ENCODE measurements around the gene PIP4P1. TPM values are rescaled to one million over a fixed set of nuclear protein-coding genes. Genes with fewer than 3 reads are reported as not detected.

The PIP4P1 gene
- total and polyA plus RNA-seq, 9 of the 15 experiments (the other 6 are each of a cell fraction or from before 2014, with no cell fraction given) = 5.3 to 20.9 (median 10.7) TPM

- TF ChIP-seq ETV5 (CRISPR knock-in tag; IDR thresholded peaks at IDR 0.05; ENCODE audit: low read depth) = 0 out of 2 replicates have a peak, but pooled peaks have one; percentile 4
- TF ChIP-seq VEZF1 (CRISPR knock-in tag; IDR thresholded peaks at IDR 0.05) = peak; percentile 48; the same call in 1 of the 2 replicates
- no peak for TF ChIP-seq THRB (CRISPR knock-in tag; conservative IDR thresholded peaks at IDR 0.05)
- TF ChIP-seq ZNF253 (CRISPR knock-in tag; conservative IDR thresholded peaks at IDR 0.05) = no peak
- TF ChIP-seq ZNF592 (IDR thresholded peaks at IDR 0.05) = no peak
- TF ChIP-seq MAFF (IDR thresholded peaks at IDR 0.05; ENCODE audit: low read length) = no peak
- TF ChIP-seq ZNF586 (CRISPR knock-in tag; conservative IDR thresholded peaks at IDR 0.05) = no peak
- 0 out of 2 replicates have a peak, but pooled peaks have one; percentile 15 for TF ChIP-seq XRCC5 (IDR thresholded peaks at IDR 0.05; ENCODE audit: low read depth, low read length)
- no peak for TF ChIP-seq ETS2 (tag; IDR thresholded peaks at IDR 0.05; ENCODE audit: borderline replicate concordance, poor library complexity, severe bottlenecking)
- TF ChIP-seq DNMT1 (IDR thresholded peaks at IDR 0.05) = no peak
- no peak for TF ChIP-seq SMARCB1 (IDR thresholded peaks at IDR 0.05; ENCODE audit: insufficient read length, low read depth)
- TF ChIP-seq FOSL1 (tag; conservative IDR thresholded peaks at IDR 0.05) = no peak; the same call in none of the 2 replicates
- TF ChIP-seq TAF15 (IDR thresholded peaks at IDR 0.05; ENCODE audit: low read depth, low read length) = no peak
- peak in 2 of 3 experiments; percentile 37 to 65 for TF ChIP-seq YY1 (IDR thresholded peaks at IDR 0.05; ENCODE audit: borderline replicate concordance in 1 of 3, control insufficient read depth in 1 of 3, extremely low read depth in 1 of 3, insufficient read depth in 3 of 3, insufficient read length in 1 of 3, insufficient replicate concordance in 2 of 3, low read depth in 1 of 3, low read length in 2 of 3)
- TF ChIP-seq ZC3H8 (IDR thresholded peaks at IDR 0.05) = no peak
- TF ChIP-seq NFE2 (IDR thresholded peaks at IDR 0.05; ENCODE audit: low read depth) = peak; percentile 92
- TF ChIP-seq, protein P1, sequence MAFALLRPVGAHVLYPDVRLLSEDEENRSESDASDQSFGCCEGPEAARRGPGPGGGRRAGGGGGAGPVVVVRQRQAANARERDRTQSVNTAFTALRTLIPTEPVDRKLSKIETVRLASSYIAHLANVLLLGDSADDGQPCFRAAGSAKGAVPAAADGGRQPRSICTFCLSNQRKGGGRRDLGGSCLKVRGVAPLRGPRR (CRISPR knock-in tag; IDR thresholded peaks at IDR 0.05) = no peak
- TF ChIP-seq SIN3A (IDR thresholded peaks at IDR 0.05; ENCODE audit: borderline replicate concordance in 2 of 2, control insufficient read depth in 1 of 2, low read depth in 2 of 2, low read length in 2 of 2) = peak; percentile 65 to 91; a peak in 3 of 4 replicates
- TF ChIP-seq BMI1 (IDR thresholded peaks at IDR 0.05; ENCODE audit: low read length) = no peak
- no peak for TF ChIP-seq HDGF (IDR thresholded peaks at IDR 0.05)
These were observed 6.5 kb downstream of the PIP4P1 start, which contains the start of the genes APEX1 and OSGEP (continued) for GRCh38 chr14:20454516-20455354.
